Muscle layer of duodenum (tissue), 2 donors: ENCODE results near the gene AKR1B15.

ENCODE experiments used
- H3K27ac ChIP-seq: one replicate; pipeline ENCODE4 v1.7.0; 2013; ENCODE audit warnings: mild to moderate bottlenecking, low read length
- H3K27me3 ChIP-seq: one replicate; pipeline ENCODE4 v1.7.0; 2013; ENCODE audit warnings: low read depth, mild to moderate bottlenecking, control low read depth, low read length
- H3K36me3 ChIP-seq, 2 donors: one replicate each; pipeline ENCODE4 v1.7.0; 2013; ENCODE audit warnings: low read length in 2 of 2, control low read depth in 1 of 2, mild to moderate bottlenecking in 1 of 2; ENCODE audit not compliant: insufficient read depth in 2 of 2, control insufficient read depth in 1 of 2
- H3K4me1 ChIP-seq, 2 donors: one replicate each; pipeline ENCODE4 v1.7.0; 2013; ENCODE audit warnings: low read length in 2 of 2, mild to moderate bottlenecking in 2 of 2, control low read depth in 1 of 2, moderate library complexity in 1 of 2; ENCODE audit not compliant: insufficient read depth in 2 of 2, control insufficient read depth in 1 of 2
- H3K4me3 ChIP-seq, 2 donors: one replicate each; pipeline ENCODE4 v1.7.0; 2013; ENCODE audit warnings: low read length in 2 of 2, low read depth in 1 of 2, mild to moderate bottlenecking in 1 of 2
- H3K9me3 ChIP-seq, 2 donors: one replicate each; pipeline ENCODE4 v1.7.0; 2013; ENCODE audit warnings: low read length in 2 of 2, control low read depth in 1 of 2, mild to moderate bottlenecking in 1 of 2; ENCODE audit not compliant: control insufficient read depth in 1 of 2
- donor health status: healthy.

Gene AKR1B15

DNA sequence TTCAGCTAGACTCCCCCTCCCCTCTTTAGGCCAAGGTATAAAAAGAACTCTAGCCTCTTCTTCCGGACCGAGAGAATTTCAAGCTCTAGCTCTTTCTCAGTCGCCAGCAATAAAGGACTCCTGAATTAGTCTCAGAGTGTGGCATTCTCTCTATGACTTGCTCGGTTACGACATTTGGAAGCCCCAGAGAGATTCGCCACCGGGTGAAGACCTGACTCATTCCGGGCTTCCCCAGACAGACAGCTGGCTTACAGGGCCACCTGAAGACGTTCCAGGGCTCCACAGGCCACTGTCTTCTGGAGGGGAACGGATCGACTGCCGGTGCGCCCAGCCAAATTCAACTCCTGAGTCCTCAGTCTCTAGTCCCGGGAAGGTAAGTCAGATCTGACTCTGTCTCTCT, at the start of gene AKR1B15:
TSS of gene AKR1B15 (plus strand) at position 234 of the 400 bp plus-strand sequence. CDS start 15,510 bp downstream, outside the sequence.
- Histone ChIP-seq H3K27me3 (no peaks in the 10 kb centered on the region), H3K4me1 (no peaks in the 10 kb centered on the region), H3K36me3 (no peaks in the 10 kb centered on the region), H3K27ac (no peak within 1 kb of the TSS), H3K4me3 (no peak within 1 kb of the TSS), H3K9me3 (no peaks in the 10 kb centered on the region)

DNA sequence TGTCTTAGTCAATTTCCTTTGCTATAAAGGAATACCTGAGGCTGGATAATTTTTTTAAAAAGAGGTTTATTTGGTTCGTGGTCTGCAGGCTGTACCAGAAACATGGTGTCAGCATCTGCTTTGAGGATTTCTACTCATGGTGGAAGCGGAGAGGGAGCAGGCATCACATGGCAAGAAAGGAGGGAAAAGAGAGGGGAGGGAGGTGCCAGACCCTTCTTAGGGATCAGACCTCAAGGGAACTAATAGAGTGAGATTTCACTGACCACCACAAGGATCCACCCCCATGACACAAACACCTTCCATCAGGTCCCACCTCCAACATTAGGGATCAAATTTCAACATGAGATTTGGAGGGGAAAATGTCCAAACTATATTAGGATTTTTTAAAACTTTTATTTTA, 48.5 kb upstream of the AKR1B15 start:
- Histone ChIP-seq H3K27ac (no peak overlapping the region), H3K4me1 (no peaks in the 10 kb centered on the region), H3K9me3 (no peaks in the 10 kb centered on the region), H3K27me3 (no peaks in the 10 kb centered on the region), H3K36me3 (no peaks in the 10 kb centered on the region), H3K4me3 (no peak overlapping the region)

DNA sequence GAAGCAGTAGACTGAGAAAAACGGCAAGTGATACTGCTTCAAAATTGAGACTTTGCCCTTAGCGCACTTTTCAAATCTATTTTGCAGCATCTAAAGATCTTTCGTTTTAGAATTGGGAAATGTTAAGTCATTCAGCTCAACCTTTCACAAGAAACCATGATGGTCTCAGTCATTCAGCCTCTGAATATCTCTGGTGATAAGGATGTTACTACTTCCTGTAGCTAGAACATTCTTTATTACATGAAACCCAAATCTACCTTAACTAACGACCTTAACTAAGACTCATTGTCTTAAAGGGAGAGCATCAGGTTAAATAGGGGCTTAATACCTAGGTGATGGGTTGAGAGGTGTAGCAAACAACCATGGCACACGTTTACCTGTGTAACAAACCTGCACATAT, 47.9 kb upstream of the AKR1B15 start:
- H3K27ac ChIP-seq: no peak overlapping the region
- no peak overlapping the region for H3K4me3 ChIP-seq
- no peaks in the 10 kb centered on the region for H3K27me3 ChIP-seq
- no peaks in the 10 kb centered on the region for H3K4me1 ChIP-seq
- H3K36me3 ChIP-seq: no peaks in the 10 kb centered on the region
- H3K9me3 ChIP-seq: no peaks in the 10 kb centered on the region

DNA sequence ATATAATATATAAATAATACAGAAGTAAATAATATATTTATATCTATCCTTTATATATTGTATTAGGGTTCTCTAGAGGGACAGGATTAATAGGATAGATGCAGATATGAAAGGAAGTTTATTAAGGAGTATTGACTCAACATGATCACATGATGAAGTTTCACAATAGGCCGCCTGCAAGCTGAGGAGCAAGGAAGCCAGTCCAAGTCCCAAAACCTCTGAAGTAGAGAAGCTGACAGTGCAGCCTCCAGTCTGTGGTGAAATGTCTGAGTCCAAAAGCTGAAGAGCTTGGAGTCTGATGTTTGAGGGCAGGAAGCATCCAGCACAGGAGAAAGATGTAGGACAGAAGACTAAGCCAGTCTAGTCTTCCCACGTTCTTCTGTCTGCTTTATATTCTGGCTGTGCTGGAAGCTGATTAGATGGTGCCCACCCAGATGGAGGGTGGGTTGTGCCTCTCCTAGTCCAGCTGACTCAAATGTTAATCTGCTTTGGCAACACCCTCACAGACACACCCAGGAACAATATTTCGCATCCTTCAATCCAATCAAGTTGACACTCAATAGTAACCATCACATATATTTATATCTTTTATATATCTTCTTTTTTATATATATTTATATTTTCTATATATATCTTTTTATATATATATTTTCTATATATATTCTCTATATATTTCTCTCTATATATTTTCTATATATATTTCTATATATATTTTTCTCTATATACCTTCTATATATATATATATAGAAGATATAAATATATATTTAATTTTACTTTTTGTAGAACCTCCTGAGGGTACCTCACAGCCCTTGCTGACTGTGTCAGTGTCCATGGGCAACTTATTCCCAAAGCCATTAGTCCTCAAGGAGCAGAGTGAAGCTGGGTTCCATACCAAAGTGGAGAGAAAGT, 46.2 kb upstream of the AKR1B15 start:
- Histone ChIP-seq H3K27me3 (no peaks in the 10 kb centered on the region), H3K9me3 (no peaks in the 10 kb centered on the region), H3K36me3 (no peaks in the 10 kb centered on the region), H3K4me1 (no peaks in the 10 kb centered on the region), H3K4me3 (no peak overlapping the region), H3K27ac (no peak overlapping the region)

DNA sequence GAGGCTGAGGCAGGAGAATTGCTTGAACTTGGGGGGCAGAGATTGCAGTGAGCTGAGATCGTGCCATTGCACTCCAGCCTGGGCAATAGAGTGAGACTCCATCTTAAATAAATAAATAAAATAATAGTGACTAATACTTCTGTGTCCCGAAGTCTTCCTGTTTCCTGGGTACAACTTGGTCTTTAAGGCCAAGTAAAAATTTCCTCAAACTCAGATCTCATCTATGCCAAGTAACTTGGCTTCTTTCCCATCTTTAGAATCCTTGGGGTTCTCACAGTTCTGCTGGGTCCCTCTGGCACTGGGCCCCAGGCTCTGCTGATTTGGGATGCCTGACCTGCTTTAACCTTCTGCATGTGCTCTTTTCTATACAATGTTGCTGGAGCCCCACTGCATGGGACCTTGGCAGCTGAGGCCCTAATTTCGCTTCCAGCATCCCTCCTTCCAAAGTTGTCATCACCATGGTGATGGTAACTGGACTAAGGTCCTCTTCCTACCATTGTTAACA, 44.2 kb upstream of the AKR1B15 start:
- Histone ChIP-seq H3K27ac (no peak overlapping the region), H3K9me3 (no peaks in the 10 kb centered on the region), H3K4me1 (no peaks in the 10 kb centered on the region), H3K36me3 (no peaks in the 10 kb centered on the region), H3K27me3 (no peaks in the 10 kb centered on the region), H3K4me3 (no peak overlapping the region)

DNA sequence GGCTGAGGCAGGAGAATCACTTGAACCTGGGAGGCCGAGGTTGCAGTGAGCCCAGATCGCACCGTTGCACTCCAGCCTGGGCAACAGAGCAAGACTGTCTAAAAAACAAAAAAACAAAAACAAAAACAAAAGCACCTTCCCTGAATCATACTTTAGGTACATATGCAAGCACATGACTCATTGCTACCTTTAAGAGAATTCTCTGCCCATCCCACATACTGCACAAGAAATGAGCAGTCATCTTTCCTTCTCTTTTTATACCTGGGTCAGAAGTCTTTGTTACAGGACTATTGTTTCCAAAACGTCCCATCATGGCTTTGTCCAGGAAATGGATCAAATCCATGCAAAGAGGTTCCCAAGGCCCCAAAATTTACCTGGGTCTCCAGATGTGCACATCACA, 43.1 kb upstream of the AKR1B15 start:
- Histone ChIP-seq H3K9me3 (no peaks in the 10 kb centered on the region), H3K27me3 (no peaks in the 10 kb centered on the region), H3K27ac (no peak overlapping the region), H3K4me3 (no peak overlapping the region), H3K36me3 (no peaks in the 10 kb centered on the region), H3K4me1 (no peaks in the 10 kb centered on the region)

DNA sequence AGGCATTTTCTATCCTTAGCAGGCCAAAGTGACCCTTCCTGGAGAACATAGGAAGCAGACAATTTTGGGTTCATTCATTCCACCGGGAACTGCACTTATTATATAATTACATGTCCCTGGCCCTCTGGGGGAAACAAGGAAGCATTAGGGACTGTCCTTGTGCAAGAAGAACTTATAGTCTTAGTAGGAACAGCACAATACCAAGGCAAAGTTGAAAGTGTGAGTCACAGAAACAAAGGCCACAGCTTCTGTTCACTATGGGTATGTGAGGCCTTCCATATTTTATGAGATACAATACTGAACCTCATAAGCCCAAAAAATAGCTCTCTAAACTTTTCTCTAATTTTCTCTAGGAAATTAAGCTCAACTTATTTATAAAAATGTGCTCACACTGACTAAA, 39.9 kb upstream of the AKR1B15 start:
- no peak overlapping the region for H3K27ac ChIP-seq
- no peaks in the 10 kb centered on the region for H3K27me3 ChIP-seq
- no peaks in the 10 kb centered on the region for H3K4me1 ChIP-seq
- no peaks in the 10 kb centered on the region for H3K36me3 ChIP-seq
- H3K4me3 ChIP-seq: no peak overlapping the region
- no peaks in the 10 kb centered on the region for H3K9me3 ChIP-seq

DNA sequence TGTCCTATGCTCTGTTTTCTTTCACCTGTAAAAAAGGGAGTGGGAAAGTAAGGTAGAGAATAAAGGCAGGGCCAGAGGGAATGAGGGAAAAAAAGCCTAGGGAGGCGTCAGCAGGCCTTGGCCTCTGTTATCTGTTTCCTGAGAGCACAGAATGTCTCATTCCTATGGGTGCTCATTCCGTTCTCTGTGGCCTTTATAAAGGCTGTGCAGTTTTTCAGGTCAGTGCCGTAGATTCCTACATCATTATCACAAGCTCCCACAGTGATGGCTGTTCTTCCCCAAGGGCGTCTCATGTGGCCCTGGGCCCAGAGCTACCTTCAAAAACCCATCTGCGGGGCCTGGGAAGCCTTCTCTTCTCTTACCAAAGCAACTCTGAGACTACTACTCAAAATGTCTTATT, 38.3 kb upstream of the AKR1B15 start:
- Histone ChIP-seq H3K4me1 (no peaks in the 10 kb centered on the region), H3K27ac (no peak overlapping the region), H3K4me3 (no peak overlapping the region), H3K36me3 (no peaks in the 10 kb centered on the region), H3K27me3 (no peaks in the 10 kb centered on the region), H3K9me3 (no peaks in the 10 kb centered on the region)

DNA sequence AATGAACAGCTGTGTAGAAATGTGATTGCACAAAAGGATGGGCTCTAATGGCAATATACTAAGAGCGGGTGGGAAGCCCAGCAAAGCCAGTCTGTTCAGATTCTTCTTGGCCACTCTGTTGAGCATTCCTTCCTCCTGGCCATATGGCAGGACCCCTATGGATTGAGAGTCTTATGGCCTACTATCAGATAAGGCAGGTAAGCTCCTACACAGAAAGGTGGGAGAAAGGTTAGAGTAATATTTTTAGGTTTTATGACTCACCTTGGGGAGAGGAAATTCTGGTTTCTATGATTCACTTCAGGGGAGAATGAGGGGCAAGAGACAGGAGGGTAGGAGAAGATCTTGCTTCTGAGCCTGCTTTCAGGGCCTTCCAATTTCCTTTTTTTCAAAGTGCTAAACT, 36.6 kb upstream of the AKR1B15 start:
- no peaks in the 10 kb centered on the region for H3K36me3 ChIP-seq
- H3K9me3 ChIP-seq: no peaks in the 10 kb centered on the region
- H3K27ac ChIP-seq: no peak overlapping the region
- H3K27me3 ChIP-seq: no peaks in the 10 kb centered on the region
- H3K4me3 ChIP-seq: no peak overlapping the region
- H3K4me1 ChIP-seq: no peaks in the 10 kb centered on the region

DNA sequence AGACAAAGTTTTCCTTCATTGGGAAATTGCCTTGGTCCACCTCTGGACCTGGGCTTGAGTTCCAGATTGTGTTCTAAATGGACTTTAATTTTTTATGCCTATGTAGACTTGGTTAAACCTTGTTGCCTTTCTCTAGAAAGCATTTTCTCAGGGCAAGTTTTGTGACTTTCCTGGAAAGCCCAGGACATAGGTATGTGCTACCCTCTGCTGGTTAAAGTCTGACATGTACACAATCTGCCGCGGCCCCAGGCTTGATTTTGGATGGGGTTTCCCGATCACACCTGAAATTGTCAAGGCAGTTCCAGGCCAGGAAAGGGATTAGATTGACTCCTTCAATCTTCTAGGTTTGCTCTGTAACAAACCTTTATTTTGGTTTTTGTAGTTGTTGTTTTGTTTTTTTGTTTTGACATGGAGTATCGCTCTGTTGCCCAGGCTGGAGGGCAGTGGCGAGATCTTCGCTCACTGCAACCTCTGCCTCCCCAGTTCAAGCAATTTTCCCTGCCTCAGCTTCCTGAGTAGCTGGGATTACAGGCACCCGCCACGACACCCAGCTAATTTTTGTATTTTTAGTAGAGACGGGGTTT, 35.6 kb upstream of the AKR1B15 start:
- Histone ChIP-seq H3K27me3 (no peaks in the 10 kb centered on the region), H3K36me3 (no peaks in the 10 kb centered on the region), H3K27ac (no peak overlapping the region), H3K4me1 (no peaks in the 10 kb centered on the region), H3K9me3 (no peaks in the 10 kb centered on the region), H3K4me3 (no peak overlapping the region)

DNA sequence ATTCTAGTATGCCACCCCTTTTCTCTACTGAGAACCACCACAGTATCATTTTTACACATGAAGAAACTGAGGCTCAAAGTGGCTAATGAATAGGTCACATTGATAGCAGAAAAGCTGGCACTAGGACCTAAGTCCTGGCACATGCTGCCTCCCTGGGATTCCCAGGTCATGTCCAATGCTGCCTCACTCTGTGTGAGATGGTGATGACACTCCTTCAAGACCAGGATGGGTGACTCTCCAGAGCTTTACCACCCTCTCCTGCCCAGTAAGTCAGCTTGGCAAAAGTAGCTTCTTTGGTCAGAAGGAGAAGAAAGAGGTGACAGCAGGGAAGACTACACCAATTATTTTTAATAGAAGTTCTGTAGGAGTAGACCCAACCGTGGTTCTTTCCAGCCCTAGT, 34.8 kb upstream of the AKR1B15 start:
- Histone ChIP-seq H3K36me3 (no peaks in the 10 kb centered on the region), H3K27me3 (no peaks in the 10 kb centered on the region), H3K27ac (no peak overlapping the region), H3K9me3 (no peaks in the 10 kb centered on the region), H3K4me1 (no peaks in the 10 kb centered on the region), H3K4me3 (no peak overlapping the region)
